Effector memory CD8-positive, alpha-beta T cell (primary cell): ENCODE data around the gene FOXL2.

Experiments used
- ATAC-seq: fragments of 150-1000 bp; cut with Tn5 transposase; replicated peaks from 2 replicates; pipeline ENCODE4 v1.10.0; 2021; ENCODE audit warnings: mild to moderate bottlenecking, moderate library complexity
- DNase-seq, 3 experiments: peaks; one replicate each; pipeline ENCODE4 v3.0.0; 2021
- H3K27ac Mint-ChIP-seq, 2 donors: one replicate each; pipeline ENCODE4 v1.8.0; 2022; ENCODE audit warnings: mild to moderate bottlenecking in 2 of 2, mixed read lengths in 2 of 2, moderate library complexity in 2 of 2
- H3K27me3 Mint-ChIP-seq, 2 donors: one replicate each; pipeline ENCODE4 v1.8.0; 2022; ENCODE audit warnings: mixed read lengths in 2 of 2
- H3K36me3 Mint-ChIP-seq: one replicate; pipeline ENCODE4 v1.8.0; 2022; ENCODE audit warnings: mild to moderate bottlenecking, moderate library complexity, mixed read lengths; ENCODE audit not compliant: insufficient read depth
- H3K4me1 Mint-ChIP-seq, 2 donors: one replicate each; pipeline ENCODE4 v1.8.0; 2022; ENCODE audit warnings: low read depth in 2 of 2, mixed read lengths in 2 of 2
- H3K4me3 Mint-ChIP-seq, 2 donors: one replicate each; pipeline ENCODE4 v1.8.0; 2022; ENCODE audit warnings: mild to moderate bottlenecking in 2 of 2, mixed read lengths in 2 of 2, moderate library complexity in 2 of 2
- H3K9me3 Mint-ChIP-seq, 2 donors: one replicate each; pipeline ENCODE4 v1.8.0; 2022; ENCODE audit warnings: mixed read lengths in 2 of 2
- total RNA-seq, 9 experiments: gene quantifications; one replicate each; lab custom pipeline; 2026; lab: John Stamatoyannopoulos, UW

Gene FOXL2
- total RNA-seq: 0 to 0.07 (median 0) reads per million in 9 experiments

- no peak within 1 kb of the TSS for H3K27ac Mint-ChIP-seq
- DNase-seq: no peak
Measured at GRCh38 chr3:138946663-138947494, at the start of gene FOXL2, which contains the start of gene FOXL2NB. TSS of gene FOXL2 (minus strand) at chr3:138947137. CDS start at chr3:138946722, 415 bp downstream. TSS of gene FOXL2NB (plus strand) at chr3:138947217. CDS start at chr3:138947365, 148 bp downstream.

DNA sequence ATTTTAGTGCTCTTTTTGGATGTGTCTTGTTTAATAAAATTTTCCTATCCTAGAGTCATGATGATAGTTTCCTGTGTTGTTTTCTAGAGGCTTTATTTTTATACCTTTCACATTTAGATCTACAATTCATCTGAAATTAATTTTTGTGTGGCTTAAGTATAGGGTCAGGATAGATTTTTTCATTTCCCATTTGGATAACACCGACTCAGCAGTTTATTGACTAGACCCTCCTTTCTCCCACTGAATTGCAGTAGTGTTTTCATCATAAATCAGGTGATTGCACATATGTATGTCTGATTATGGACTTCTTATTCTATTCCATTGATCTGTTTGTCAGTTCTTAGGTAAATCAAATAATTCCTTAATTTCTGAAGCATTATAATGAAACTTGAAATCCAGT lies 48.8 kb upstream of the FOXL2 start:
- H3K27me3 Mint-ChIP-seq: peaks cover 45 to 48% of the 10 kb centered on the region in 2 donors
- no peak for DNase-seq
- no peak overlapping the region for H3K27ac Mint-ChIP-seq

More at GRCh38 chr3:138946663-138947494, at the start of gene FOXL2, which contains the start of gene FOXL2NB:
- peaks cover 70 to 89% of the 10 kb centered on the region in 2 donors for H3K27me3 Mint-ChIP-seq
- H3K36me3 Mint-ChIP-seq: no peaks in the 10 kb centered on the region
- peaks cover 22 to 26% of the 10 kb centered on the region in 2 donors for H3K4me1 Mint-ChIP-seq
- peak within 1 kb of the TSS; percentile 67 to 73 for H3K4me3 Mint-ChIP-seq
- peak; percentile 55 for ATAC-seq
- no peaks in the 10 kb centered on the region for H3K9me3 Mint-ChIP-seq

DNA sequence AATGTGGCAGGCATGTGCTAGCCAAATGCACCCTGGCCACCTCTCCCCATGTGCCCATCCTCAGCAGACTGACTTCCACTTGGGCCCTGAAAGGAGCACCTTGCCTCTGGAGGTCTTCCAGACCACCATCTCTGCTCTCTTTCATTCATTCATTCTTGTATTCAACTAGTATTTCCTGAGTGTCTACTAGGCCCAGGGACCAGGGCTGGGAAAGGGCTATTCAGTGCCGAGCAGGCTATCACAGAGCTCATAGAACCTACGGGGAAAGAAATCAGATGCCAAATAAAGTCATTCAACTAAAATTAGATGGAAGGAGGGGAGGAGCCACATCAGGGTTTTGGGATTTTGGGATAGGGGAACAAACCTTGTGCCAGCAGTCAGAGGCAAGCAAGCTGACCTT lies 40.2 kb upstream of the FOXL2 start:
- DNase-seq (no peak), ATAC-seq (no peak)
- Mint-ChIP-seq H3K4me1 (no peaks in the 10 kb centered on the region), H3K27me3 (peaks cover 12 to 54% of the 10 kb centered on the region in 2 donors), H3K9me3 (no peaks in the 10 kb centered on the region), H3K36me3 (no peaks in the 10 kb centered on the region), H3K4me3 (no peak overlapping the region), H3K27ac (no peak overlapping the region)

More for the DNA sequence above, 48.8 kb upstream of the FOXL2 start:
- H3K9me3 Mint-ChIP-seq: peaks cover 0 to under 1% of the 10 kb centered on the region in 2 donors
- H3K4me1 Mint-ChIP-seq: no peaks in the 10 kb centered on the region
- no peaks in the 10 kb centered on the region for H3K36me3 Mint-ChIP-seq
- ATAC-seq: no peak
- no peak overlapping the region for H3K4me3 Mint-ChIP-seq

- no peaks in the 10 kb centered on the region for H3K36me3 Mint-ChIP-seq
- no peak for DNase-seq
- peaks cover 7 to 47% of the 10 kb centered on the region in 2 donors for H3K27me3 Mint-ChIP-seq
- no peak overlapping the region for H3K4me3 Mint-ChIP-seq
- no peak for ATAC-seq
- no peak overlapping the region for H3K27ac Mint-ChIP-seq
- H3K4me1 Mint-ChIP-seq: no peaks in the 10 kb centered on the region
- H3K9me3 Mint-ChIP-seq: no peaks in the 10 kb centered on the region
Measured at GRCh38 chr3:138985932-138986331, 39.0 kb upstream of the FOXL2 start.

- ATAC-seq (no peak), DNase-seq (no peak)
- H3K9me3 Mint-ChIP-seq: no peaks in the 10 kb centered on the region
- H3K27me3 Mint-ChIP-seq: peaks cover 5 to 47% of the 10 kb centered on the region in 2 donors
- no peaks in the 10 kb centered on the region for H3K36me3 Mint-ChIP-seq
- H3K4me3 Mint-ChIP-seq: no peak overlapping the region
- no peak overlapping the region for H3K27ac Mint-ChIP-seq
- no peaks in the 10 kb centered on the region for H3K4me1 Mint-ChIP-seq
Measured at GRCh38 chr3:138984816-138985215, 37.9 kb upstream of the FOXL2 start.

- Mint-ChIP-seq H3K4me3 (no peak overlapping the region), H3K4me1 (no peaks in the 10 kb centered on the region), H3K27me3 (peaks cover 8 to 38% of the 10 kb centered on the region in 2 donors), H3K9me3 (no peaks in the 10 kb centered on the region), H3K27ac (no peak overlapping the region), H3K36me3 (peaks cover 7% of the 10 kb centered on the region)
- DNase-seq (no peak), ATAC-seq (no peak)
Measured at GRCh38 chr3:138976047-138976446, 29.1 kb upstream of the FOXL2 start.

DNA sequence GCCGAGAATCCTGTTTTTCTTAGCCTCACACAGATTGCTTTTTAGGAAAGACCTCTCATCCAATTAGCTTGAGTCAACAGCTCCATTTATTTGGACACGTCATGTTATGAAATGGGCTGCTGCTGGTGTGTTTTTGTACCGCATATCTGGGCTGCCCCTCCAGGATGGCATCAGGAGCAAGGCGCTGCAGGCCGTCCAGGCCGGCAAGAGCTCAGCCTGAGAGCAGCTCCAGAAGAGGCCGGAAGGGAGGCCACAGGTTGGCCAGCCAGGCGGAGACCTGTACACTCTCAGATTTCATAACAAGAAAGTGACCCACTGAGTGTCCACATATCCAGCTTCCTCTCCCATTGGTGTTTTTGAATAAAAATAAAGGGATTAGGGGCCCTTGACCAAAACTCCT lies 28.4 kb upstream of the FOXL2 start:
- no peak overlapping the region for H3K4me3 Mint-ChIP-seq
- no peaks in the 10 kb centered on the region for H3K9me3 Mint-ChIP-seq
- no peaks in the 10 kb centered on the region for H3K4me1 Mint-ChIP-seq
- DNase-seq: no peak
- no peak for ATAC-seq
- peaks cover 7% of the 10 kb centered on the region for H3K36me3 Mint-ChIP-seq
- no peak overlapping the region for H3K27ac Mint-ChIP-seq
- peaks cover 11 to 45% of the 10 kb centered on the region in 2 donors for H3K27me3 Mint-ChIP-seq

DNA sequence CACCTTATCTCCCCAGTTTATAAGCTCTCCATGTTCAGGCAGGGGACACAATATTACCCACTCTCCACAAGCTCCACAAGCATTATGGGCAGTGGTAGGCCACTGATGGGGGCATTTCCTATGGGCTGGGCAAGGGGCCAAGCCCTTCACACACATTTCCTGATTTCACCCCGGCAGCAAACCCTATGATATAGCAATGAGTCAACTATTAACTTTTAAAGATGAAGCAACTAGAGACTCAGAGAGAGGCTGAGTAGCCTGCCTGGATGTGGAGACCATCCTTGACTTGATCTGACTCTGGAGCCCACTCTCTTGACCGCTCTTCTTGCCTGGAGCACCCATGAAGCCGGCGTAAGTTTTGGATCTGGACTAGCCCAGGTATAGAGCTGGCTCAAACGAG lies 27.5 kb upstream of the FOXL2 start:
- no peaks in the 10 kb centered on the region for H3K4me1 Mint-ChIP-seq
- H3K4me3 Mint-ChIP-seq: no peak overlapping the region
- DNase-seq (no peak), ATAC-seq (no peak)
- H3K9me3 Mint-ChIP-seq: no peaks in the 10 kb centered on the region
- H3K36me3 Mint-ChIP-seq: peaks cover 7% of the 10 kb centered on the region
- H3K27me3 Mint-ChIP-seq: peaks cover 20 to 54% of the 10 kb centered on the region in 2 donors
- H3K27ac Mint-ChIP-seq: no peak overlapping the region

DNA sequence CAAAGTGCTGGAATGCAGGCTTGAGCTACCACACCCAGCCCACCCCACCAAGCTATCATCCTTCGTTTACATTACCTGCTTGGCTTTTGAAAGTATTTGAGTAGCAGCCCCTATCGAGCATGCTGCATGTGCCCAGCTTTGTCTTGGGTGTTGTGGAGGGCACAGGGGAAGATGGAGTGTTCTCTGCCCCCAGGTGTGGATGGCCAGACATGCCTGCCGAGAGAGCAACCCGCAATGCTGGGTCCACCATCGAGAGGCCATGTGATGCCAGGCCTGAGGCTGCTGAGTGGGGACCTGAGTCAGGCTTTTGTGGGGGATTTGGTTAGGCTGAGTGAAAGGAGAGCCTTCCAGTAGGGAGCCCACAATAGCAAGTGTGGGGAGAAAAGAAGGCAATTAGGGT lies 26.0 kb upstream of the FOXL2 start:
- H3K27ac Mint-ChIP-seq: no peak overlapping the region
- peaks cover 7% of the 10 kb centered on the region for H3K36me3 Mint-ChIP-seq
- DNase-seq (no peak), ATAC-seq (no peak)
- peaks cover 30 to 49% of the 10 kb centered on the region in 2 donors for H3K27me3 Mint-ChIP-seq
- no peak overlapping the region for H3K4me3 Mint-ChIP-seq
- no peaks in the 10 kb centered on the region for H3K9me3 Mint-ChIP-seq
- no peaks in the 10 kb centered on the region for H3K4me1 Mint-ChIP-seq

GRCh38 chr3:138971766-138972320 lies 24.9 kb upstream of the FOXL2 start:
- no peaks in the 10 kb centered on the region for H3K9me3 Mint-ChIP-seq
- no peaks in the 10 kb centered on the region for H3K4me1 Mint-ChIP-seq
- peaks cover 6% of the 10 kb centered on the region for H3K36me3 Mint-ChIP-seq
- H3K27me3 Mint-ChIP-seq: peaks cover 35 to 51% of the 10 kb centered on the region in 2 donors
- no peak overlapping the region for H3K4me3 Mint-ChIP-seq
- DNase-seq: no peak
- no peak overlapping the region for H3K27ac Mint-ChIP-seq
- no peak for ATAC-seq

GRCh38 chr3:138964923-138965322 lies 18.0 kb upstream of the FOXL2 start:
- Mint-ChIP-seq H3K27me3 (peaks cover 68 to 72% of the 10 kb centered on the region in 2 donors), H3K27ac (no peak overlapping the region)

DNA sequence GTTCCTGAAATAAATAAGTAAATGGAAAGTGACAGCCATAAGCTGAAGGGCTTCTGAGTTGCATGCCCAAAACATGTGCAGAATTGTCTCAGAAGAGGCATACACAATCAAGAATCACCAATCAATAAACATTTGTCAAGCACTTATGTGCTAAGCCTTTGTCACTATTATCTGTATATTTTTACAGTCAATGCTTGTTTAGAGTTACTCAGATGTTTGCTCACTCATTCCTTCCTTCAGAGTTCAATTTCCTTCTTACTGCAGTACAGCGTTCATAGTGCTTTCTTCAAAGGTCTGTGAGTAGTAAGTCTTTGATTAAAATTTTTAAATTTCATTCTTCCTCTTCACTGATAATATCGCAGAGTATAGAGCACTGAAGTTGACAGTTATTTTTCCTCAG lies 17.3 kb upstream of the FOXL2 start:
- Mint-ChIP-seq H3K4me3 (no peak overlapping the region), H3K4me1 (peaks cover 4 to 13% of the 10 kb centered on the region in 2 donors), H3K9me3 (peaks cover 0 to 4% of the 10 kb centered on the region in 2 donors), H3K27me3 (peaks cover 69 to 70% of the 10 kb centered on the region in 2 donors), H3K27ac (no peak overlapping the region), H3K36me3 (peaks cover 3% of the 10 kb centered on the region)
- ATAC-seq (no peak), DNase-seq (no peak)

More at GRCh38 chr3:138964923-138965322, 18.0 kb upstream of the FOXL2 start:
- DNase-seq (no peak), ATAC-seq (no peak)
- H3K4me1 Mint-ChIP-seq: peaks cover 4 to 13% of the 10 kb centered on the region in 2 donors
- H3K36me3 Mint-ChIP-seq: peaks cover 3% of the 10 kb centered on the region
- H3K4me3 Mint-ChIP-seq: no peak overlapping the region
- peaks cover 0 to 4% of the 10 kb centered on the region in 2 donors for H3K9me3 Mint-ChIP-seq

DNA sequence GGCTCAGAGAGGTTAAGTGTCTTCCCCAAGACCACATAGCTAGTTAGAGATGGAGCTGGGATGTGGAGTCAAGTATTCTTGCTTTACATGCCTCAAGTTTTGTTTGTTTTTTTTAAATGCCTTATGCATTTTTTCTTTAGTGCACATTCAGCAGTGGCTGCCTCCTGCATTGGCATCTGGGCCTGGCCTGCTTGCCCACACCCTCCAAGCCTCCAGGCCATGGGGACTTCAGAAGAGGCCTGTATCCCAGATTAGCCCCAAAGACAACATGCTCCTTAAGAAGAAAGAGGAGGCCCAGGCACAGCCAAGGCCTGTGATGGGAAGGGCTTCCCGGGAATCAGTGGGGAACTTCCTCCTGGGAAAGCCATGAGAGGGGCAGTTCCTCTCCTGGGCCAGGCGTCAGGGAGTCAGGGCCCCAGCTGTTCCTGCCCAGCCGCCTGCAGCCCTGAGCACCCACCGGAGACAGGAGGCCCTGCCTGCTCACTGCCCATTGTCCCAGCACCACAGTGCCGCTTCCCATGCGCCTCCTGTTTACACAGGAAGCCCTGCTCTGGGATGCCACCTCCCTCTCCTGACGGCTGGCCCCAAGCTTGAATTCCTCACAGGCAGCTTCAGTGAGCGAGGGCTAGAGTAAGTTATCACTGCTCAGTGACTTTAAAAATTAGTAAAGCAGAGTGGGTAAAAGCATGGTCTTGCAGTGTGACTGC lies 16.1 kb upstream of the FOXL2 start:
- peaks cover 3% of the 10 kb centered on the region for H3K36me3 Mint-ChIP-seq
- H3K4me3 Mint-ChIP-seq: no peak overlapping the region
- H3K4me1 Mint-ChIP-seq: peaks cover 4 to 13% of the 10 kb centered on the region in 2 donors
- DNase-seq (no peak), ATAC-seq (no peak)
- H3K27me3 Mint-ChIP-seq: peaks cover 71 to 80% of the 10 kb centered on the region in 2 donors
- peaks cover 0 to 4% of the 10 kb centered on the region in 2 donors for H3K9me3 Mint-ChIP-seq
- no peak overlapping the region for H3K27ac Mint-ChIP-seq
